ENCODE data around the gene BANK1.
"Not testable (repeated sequence)": the region's sequence is repeated elsewhere in the genome, so short reads cannot be mapped to it uniquely, and the experiment has no call there.

Gene BANK1

GRCh38 chr4:101905527-101905926, 115.0 kb downstream of the BANK1 start:
- DNase-seq, result not testable (repeated sequence)

DNA sequence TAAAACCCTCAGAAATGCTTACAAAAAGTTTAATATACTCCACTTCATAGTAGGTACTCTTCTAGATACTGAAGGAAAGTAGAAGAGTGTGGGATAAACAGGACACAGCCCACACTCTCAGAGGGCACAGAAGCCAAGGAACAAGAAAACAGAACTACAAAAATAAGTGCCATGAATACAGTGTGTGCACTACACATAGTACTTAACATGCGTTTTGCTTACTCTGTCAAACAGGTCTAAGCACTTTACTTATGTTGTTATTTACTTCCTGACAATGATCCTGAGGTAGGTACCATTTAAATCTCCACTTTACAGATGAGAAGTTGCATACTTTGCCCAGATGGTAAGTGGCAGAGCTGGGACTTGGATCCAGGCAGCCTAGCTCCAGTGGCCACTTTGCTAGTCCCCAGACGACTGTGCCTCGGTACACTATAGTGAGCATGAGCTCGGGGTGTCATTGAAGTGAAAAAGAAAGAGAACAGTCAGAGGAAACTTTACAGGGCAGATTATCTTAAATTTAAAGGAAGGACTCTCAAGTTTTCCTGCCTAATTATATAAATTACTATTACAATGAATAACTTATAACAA, 120.3 kb downstream of the BANK1 start:
- DNase-seq, result no peak

- no peak for DNase-seq
These were observed 121.1 kb downstream of the BANK1 start for GRCh38 chr4:101911616-101912015.

DNA sequence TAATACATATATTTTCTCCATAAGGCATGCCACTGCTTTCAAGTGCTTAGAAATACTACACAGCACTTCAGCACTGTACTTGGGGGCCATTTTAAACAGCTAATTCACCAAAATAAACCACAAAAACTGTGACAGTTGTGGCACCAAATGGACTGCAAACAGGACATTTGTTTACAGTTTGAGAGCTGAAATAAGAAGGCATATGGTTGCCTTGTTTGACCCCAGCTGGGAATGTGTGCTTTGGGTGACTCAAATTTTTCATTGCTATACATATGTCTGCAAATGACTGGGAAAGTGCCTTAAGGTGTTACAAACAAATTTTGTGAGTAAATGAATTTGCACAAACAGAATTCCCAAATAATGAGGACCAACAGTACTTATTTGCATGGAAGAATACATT, 124.2 kb downstream of the BANK1 start:
- DNase-seq, result no peak

GRCh38 chr4:101919373-101919977, 128.9 kb downstream of the BANK1 start:
- no peak for DNase-seq

GRCh38 chr4:101921370-101921769, 130.8 kb downstream of the BANK1 start:
- no peak for DNase-seq

DNA sequence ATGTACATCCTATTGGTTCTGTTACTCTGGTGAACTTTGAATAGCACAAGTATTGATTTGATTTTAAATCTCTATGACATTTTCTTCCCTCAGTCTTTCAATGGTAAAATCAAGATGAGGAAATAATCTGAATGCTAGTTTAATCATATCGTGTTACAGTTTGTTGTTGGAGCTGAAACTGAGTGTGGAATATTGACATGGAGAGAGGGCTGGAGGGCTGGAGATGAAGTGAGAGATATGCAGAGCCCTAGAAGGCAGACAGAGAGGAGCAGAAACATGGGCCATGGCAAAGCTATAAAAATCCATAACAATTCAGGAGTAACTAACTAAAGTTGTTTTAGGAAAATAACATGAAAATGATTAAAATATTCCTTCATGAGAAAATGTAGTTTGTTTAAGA, 141.1 kb downstream of the BANK1 start:
- no peak for DNase-seq

- no peak for DNase-seq
These were observed 143.3 kb downstream of the BANK1 start for GRCh38 chr4:101933855-101934254.

DNA sequence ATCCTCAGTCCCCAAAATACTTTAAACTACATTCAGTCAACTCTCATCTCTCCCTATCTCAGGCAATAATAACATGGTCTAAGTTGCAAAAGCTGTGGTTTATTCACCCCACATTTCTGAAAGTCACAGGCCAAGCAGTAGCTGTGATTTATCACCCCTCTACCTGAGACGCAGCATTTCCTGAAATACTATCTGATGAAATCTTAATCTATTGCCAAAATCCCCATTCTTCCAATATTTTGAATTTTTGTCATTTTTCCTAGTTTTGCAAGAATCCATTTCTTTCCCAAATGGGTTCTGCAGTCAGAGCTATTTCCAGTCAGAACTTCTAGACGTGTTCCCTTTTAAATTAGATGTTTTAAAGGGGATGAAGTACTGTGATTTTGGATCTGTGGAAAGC, 148.3 kb downstream of the BANK1 start:
- DNase-seq, result no peak

DNA sequence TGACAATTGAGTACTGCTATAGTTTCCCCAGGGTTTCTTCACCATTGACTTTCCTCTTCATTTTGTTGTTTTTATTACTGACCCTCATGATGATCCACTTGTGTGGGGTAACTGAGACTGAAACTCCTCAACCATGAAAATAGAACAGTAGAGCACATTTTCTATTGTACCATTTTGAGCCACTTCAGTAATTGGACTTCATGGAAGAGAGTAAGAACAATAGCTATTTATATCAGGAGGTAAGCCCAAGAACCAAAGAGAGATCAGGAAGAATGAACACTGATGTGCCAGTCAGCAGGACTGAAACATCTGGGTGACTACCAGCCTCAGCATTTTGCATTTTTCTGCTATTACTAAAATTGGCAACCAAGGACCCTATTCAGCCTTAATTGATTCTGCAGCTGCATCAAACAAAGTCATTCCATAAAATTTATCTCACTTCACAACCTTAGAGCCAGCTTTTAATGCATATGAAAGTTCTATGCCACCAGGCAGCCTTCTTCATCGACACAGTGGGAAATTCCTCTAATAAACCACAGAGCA, 151.4 kb downstream of the BANK1 start:
- no peak for DNase-seq

GRCh38 chr4:101942891-101943290, 152.4 kb downstream of the BANK1 start:
- DNase-seq, result no peak

DNA sequence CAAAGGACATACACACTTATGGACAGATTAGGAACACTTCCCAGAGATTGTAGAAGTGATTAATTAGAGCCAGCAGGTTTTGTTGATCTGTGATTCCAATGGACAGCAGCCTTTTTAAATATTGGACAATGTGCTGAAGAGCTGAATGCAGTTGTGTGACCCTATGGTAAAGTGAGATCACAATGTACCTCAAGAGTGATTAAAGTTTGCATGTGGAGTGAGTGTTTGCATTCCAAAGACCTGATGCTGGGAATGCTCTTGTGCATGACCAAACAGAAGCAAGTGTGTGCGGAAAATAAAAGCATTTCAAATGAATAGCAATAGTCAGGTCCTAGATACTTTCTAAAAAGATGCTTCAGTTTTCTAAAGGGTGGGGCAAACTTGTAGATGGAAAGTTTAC, 154.1 kb downstream of the BANK1 start:
- no peak for DNase-seq

DNA sequence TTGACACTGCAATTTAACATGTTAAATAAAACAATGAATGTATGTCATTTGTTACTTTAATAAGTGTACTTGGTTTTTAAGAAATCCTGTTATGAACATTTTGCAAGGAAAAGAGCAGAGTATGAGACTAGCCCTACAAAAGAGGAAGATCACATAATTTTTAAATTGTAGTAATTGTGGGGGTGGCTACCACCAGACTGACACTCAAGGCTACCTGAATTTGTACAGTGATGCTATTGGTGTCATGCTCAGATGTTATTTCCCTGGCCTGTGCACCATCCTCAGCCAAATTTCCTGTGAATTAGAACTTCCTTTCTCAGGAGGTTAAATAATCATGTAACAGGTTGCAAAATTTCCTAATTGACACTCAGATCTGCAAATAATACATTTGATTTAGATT, 157.5 kb downstream of the BANK1 start:
- no peak for DNase-seq

- no peak for DNase-seq
These were observed 158.4 kb downstream of the BANK1 start for GRCh38 chr4:101948951-101949350.

DNA sequence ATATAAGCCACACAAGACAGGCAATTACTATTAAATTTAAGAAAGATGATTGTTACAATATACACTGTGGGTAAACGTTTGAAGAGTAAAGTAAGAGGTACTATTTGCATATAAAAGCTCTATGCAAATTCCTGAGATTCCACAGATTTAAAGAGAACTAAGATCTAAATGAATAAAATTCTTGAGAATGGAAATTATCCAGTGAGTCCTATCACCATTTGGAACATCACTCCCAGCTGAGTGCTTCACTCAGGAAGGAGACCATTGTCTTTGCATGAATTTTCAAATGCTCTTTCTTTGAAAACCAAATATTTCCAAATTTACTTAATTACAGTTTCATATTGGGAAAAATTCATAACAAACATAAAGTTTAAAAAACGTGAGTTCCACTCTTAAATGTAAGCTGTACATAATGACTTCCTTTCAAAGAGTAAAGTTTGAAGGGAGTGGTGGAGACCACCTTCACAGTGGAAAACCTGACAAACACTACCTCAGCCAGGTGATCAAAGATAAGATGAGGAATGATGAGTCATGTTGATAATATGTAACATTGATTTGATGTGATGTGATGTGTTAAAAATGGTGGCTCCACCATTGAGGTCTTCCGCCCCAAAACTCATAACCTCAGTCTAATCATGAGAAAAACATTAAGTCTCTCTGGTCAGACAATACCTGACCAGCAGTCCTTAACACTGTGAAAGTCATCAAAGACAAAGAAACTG, 159.9 kb downstream of the BANK1 start:
- no peak for DNase-seq

GRCh38 chr4:101952985-101953384, 162.5 kb downstream of the BANK1 start:
- no peak for DNase-seq

DNA sequence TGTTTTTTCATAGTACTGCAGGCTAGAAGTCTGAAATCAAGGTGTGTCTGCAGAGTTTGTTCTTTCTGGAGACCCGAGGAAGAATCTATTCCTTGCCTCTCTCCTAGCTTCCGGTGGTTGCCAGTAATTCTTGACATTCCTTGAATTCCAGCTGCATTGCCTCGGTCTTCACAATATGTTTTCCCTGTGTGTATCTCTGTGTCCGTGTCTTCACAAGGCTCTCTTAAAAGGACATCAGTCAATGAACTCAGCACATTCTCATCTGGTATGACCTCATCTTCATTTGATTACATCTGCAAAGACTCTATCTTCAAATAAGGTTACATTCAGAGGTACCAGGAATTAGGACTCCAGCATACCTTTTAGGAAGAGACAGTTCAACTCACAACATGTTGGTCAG, 163.4 kb downstream of the BANK1 start:
- no peak for DNase-seq

DNA sequence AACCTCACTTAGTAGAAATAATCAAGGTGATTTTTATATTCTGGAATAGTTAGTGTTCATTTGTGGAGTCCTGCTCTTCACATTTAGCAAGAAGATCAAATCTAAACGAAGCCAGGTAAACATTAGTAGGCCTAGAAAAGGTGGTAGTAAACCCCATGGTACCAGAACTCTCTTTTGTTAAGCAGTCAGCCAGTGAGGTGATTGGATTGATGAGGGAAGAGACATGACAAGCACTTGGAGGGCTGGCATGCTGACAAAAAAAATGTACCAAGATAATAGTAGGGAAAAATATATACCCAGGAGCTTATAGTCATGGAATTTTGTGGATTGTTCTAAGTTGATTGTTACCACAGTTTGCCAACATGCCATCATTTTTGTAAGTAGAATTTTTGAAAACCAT, 163.8 kb downstream of the BANK1 start:
- DNase-seq, result no peak

GRCh38 chr4:101954975-101955678, 164.6 kb downstream of the BANK1 start:
- DNase-seq, result no peak

DNA sequence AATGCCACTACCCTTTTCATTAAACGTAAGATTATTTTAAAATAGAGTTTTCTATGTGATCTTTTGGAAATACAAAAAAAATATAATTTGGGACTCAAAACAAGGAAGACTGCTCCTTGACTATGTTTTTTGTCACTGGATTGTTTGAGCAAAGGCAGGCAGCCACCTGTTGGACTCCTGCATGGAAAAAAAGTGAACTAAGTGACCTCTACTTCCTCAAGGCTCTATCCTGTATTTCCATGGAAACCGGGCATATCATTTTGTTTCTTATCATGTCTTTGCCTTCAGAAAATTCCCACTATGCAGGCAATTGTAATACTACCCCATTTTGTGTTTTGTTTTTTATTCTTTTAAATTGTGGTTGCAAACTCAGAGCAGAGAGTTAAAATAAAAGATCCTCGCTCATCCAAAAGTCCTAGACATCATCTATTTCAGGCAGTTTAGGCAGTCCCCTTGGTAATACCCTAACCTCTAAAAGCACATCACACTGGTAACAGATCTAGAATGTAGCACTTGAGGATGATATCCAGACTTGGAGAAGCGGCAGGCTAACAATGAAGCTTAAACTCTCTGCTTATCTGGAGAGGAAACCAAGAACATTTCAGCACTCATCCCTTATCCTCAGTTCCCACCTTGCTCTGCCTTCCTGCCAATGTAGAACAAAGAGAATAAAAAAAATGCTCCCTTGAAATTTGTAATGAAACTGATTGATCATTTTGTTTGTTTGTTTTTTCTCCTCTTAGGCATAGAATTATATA, 165.7 kb downstream of the BANK1 start:
- DNase-seq, result peak; percentile 15

GRCh38 chr4:101958547-101958946, 168.0 kb downstream of the BANK1 start:
- no peak for DNase-seq

DNA sequence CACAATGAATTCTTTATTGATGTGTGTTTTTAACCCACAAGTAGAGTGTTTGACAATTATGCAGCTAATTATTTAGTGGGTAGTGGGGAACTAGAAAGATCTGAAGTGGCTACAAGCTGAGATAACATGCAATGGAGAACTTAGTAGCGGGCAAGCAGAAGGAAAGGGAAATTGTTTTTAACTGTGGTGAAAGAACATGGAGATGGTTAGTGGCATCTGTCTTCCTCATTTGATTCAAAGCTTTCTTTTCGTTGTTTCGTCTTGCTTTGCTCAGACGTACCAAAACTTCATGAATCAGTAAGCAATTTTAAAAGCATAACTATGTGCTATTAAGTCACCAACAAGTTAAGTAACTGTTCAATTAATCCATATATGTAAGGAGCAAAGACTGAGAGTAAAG, 169.9 kb downstream of the BANK1 start:
- DNase-seq, result no peak

DNA sequence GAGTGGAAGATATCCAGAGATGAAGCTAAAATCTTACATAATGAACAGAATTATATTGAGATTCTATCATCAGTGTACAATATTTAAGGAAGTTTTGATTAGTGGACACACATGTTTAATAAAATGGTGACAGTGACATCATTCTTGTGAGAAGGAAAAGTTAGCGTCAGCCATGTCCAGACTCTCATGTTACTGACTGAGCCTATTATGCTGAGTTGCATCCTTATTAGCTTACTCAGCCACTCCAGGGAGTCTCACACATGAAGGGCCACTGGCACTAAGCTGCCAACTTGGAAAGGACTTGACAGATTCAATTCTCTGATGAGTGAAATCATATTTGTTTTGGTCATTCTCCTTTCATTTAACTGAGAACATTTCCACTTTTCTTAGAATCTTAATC, 170.6 kb downstream of the BANK1 start:
- DNase-seq, result no peak
